HTERT RPE-1 (cell line): Measurements from ENCODE around the gene RERE.

Experiments
- in situ Hi-C: fragments of 300-500 bp; cut with MboI; formaldehyde crosslinking; loops from 4 replicates; pipeline ENCODE4 v1.14.3; 2020; ENCODE audit warnings: low sequenced_read_pairs

The RERE gene

GRCh38 chr1:8674481-8674880 lies 143.0 kb downstream of the RERE start:
- in situ Hi-C loops: no loop called here

- in situ Hi-C loops: no loop called here
These were observed 146.0 kb downstream of the RERE start for GRCh38 chr1:8671306-8671917.

GRCh38 chr1:8670371-8670818 lies 147.0 kb downstream of the RERE start:
- in situ Hi-C loops: no loop called here

- in situ Hi-C loops: no loop called here
These were observed 147.7 kb downstream of the RERE start for GRCh38 chr1:8669606-8670335.

- in situ Hi-C loops: no loop called here
These were observed 149.4 kb downstream of the RERE start for GRCh38 chr1:8667869-8668594.

GRCh38 chr1:8666389-8667167 lies 150.9 kb downstream of the RERE start:
- in situ Hi-C loops: no loop called here

- in situ Hi-C loops: no loop called here
These were observed 151.6 kb downstream of the RERE start for GRCh38 chr1:8665833-8666232.

GRCh38 chr1:8664887-8665286 lies 152.6 kb downstream of the RERE start:
- in situ Hi-C loops: no loop called here

GRCh38 chr1:8663915-8664329 lies 153.5 kb downstream of the RERE start:
- in situ Hi-C loops: no loop called here

GRCh38 chr1:8663090-8663802 lies 154.2 kb downstream of the RERE start:
- in situ Hi-C loops: no loop called here

GRCh38 chr1:8662380-8663072 lies 154.9 kb downstream of the RERE start:
- in situ Hi-C loops: no loop called here

GRCh38 chr1:8661185-8662110 lies 156.0 kb downstream of the RERE start:
- in situ Hi-C loops: no loop called here

- in situ Hi-C loops: no loop called here
These were observed 157.0 kb downstream of the RERE start for GRCh38 chr1:8660411-8660828.

GRCh38 chr1:8659593-8659992 lies 157.8 kb downstream of the RERE start:
- in situ Hi-C loops: no loop called here

GRCh38 chr1:8653878-8654277 lies 163.6 kb downstream of the RERE start:
- in situ Hi-C loops: no loop called here

GRCh38 chr1:8652467-8653046 lies 164.9 kb downstream of the RERE start:
- in situ Hi-C loops: no loop called here

GRCh38 chr1:8651962-8652361 lies 165.5 kb downstream of the RERE start:
- in situ Hi-C loops: no loop called here

- in situ Hi-C loops: no loop called here
These were observed 166.1 kb downstream of the RERE start for GRCh38 chr1:8651236-8651890.
